SK-N-SH treated with all-trans-retinoic acid at 6 μM for 48 hours (cell line): ENCODE results near the gene TREML4.

ENCODE experiments used
- ATAC-seq: fragments of 200-7000 bp; cut with Tn5 transposase; 3 replicates; pipeline ENCODE4 v1.9.1; 2020; ENCODE audit warnings: mild to moderate bottlenecking, moderate library complexity
- ARNTL ChIP-seq: fragments of 450-650 bp; formaldehyde crosslinking; IDR thresholded peaks from 2 replicates; pipeline ENCODE4 v1.5.0; 2020; ENCODE audit warnings: low read depth, mild to moderate bottlenecking, moderate library complexity, borderline replicate concordance
- BACH2 ChIP-seq: fragments of 250-450 bp; sonication (Bioruptor Pico); IDR thresholded peaks from 2 replicates; pipeline ENCODE4 v1.9.0; 2021; ENCODE audit warnings: mild to moderate bottlenecking, borderline replicate concordance
- CSDC2 ChIP-seq: fragments of 250-450 bp; sonication (Bioruptor Pico); IDR thresholded peaks from 2 replicates; pipeline ENCODE4 v1.5.0; 2020; ENCODE audit warnings: mild to moderate bottlenecking, moderate library complexity
- ESRRG ChIP-seq: fragments of 250-450 bp; sonication (Bioruptor Pico); IDR thresholded peaks from 2 replicates; pipeline ENCODE4 v1.6.1; 2021; ENCODE audit warnings: mild to moderate bottlenecking
- GLIS3 ChIP-seq: fragments of 250-450 bp; sonication (Bioruptor Pico); IDR thresholded peaks from 2 replicates; pipeline ENCODE4 v1.5.0; 2020; ENCODE audit warnings: mild to moderate bottlenecking, moderate library complexity
- ISL1 ChIP-seq: fragments of 250-450 bp; sonication (Bioruptor Pico); IDR thresholded peaks from 2 replicates; pipeline ENCODE4 v2.1.2; 2022; ENCODE audit warnings: mild to moderate bottlenecking, moderate library complexity
- OSR1 ChIP-seq: fragments of 250-450 bp; sonication (Bioruptor Pico); IDR thresholded peaks from 2 replicates; pipeline ENCODE4 v1.8.0; 2022; ENCODE audit warnings: moderate library complexity, mild to moderate bottlenecking, inconsistent platforms
- PATZ1 ChIP-seq: fragments of 250-450 bp; sonication (Bioruptor Pico); IDR thresholded peaks from 2 replicates; pipeline ENCODE4 v1.8.0; 2020; ENCODE audit warnings: mild to moderate bottlenecking, moderate library complexity, borderline replicate concordance
- POU6F1 ChIP-seq: fragments of 250-450 bp; sonication (Bioruptor Pico); IDR thresholded peaks from 2 replicates; pipeline ENCODE4 v1.8.0; 2021; ENCODE audit warnings: low read depth, mild to moderate bottlenecking, moderate library complexity, borderline replicate concordance
- RARB ChIP-seq: fragments of 250-450 bp; sonication (Bioruptor Pico); IDR thresholded peaks from 2 replicates; pipeline ENCODE4 v1.8.0; 2021; ENCODE audit warnings: mild to moderate bottlenecking, moderate library complexity
- TCF4 ChIP-seq: fragments of 250-450 bp; sonication (Bioruptor Pico); IDR thresholded peaks from 2 replicates; pipeline ENCODE4 v1.8.0; 2021; ENCODE audit warnings: mild to moderate bottlenecking, moderate library complexity, borderline replicate concordance
- TOX ChIP-seq: fragments of 250-450 bp; sonication (Bioruptor Pico); IDR thresholded peaks from 2 replicates; pipeline ENCODE4 v1.8.0; 2021; ENCODE audit warnings: mild to moderate bottlenecking, moderate library complexity, borderline replicate concordance
- ZFP3 ChIP-seq: fragments of 250-450 bp; sonication (Bioruptor Pico); IDR thresholded peaks from 2 replicates; pipeline ENCODE4 v1.5.0; 2020; ENCODE audit warnings: mild to moderate bottlenecking, moderate library complexity
- ZFP30 ChIP-seq: fragments of 450-650 bp; formaldehyde crosslinking; IDR thresholded peaks from 2 replicates; pipeline ENCODE4 v1.5.0; 2022; ENCODE audit warnings: mild to moderate bottlenecking, moderate library complexity
- ZNF565 ChIP-seq: fragments of 450-650 bp; formaldehyde crosslinking; conservative IDR thresholded peaks from 2 replicates; pipeline ENCODE4 v1.5.0; 2020; ENCODE audit warnings: low read depth, mild to moderate bottlenecking, moderate library complexity
- ZNF70 ChIP-seq: fragments of 450-650 bp; formaldehyde crosslinking; IDR thresholded peaks from 2 replicates; pipeline ENCODE4 v1.5.0; 2020; ENCODE audit warnings: mild to moderate bottlenecking, moderate library complexity
- ZNF8 ChIP-seq: fragments of 450-650 bp; formaldehyde crosslinking; IDR thresholded peaks from 2 replicates; pipeline ENCODE4 v1.5.0; 2020; ENCODE audit warnings: mild to moderate bottlenecking, moderate library complexity
- TF ChIP-seq, protein P1 (sequence below): fragments of 250-450 bp; sonication (Bioruptor Pico); IDR thresholded peaks from 2 replicates; pipeline ENCODE4 v1.5.0; 2020; ENCODE audit warnings: mild to moderate bottlenecking, moderate library complexity

TREML4 gene

GRCh38 chr6:41256383-41256782, 28.2 kb downstream of the TREML4 start:
- TF ChIP-seq ISL1: no peak
- TF ChIP-seq TCF4 (CRISPR knock-in tag): no peak
- TF ChIP-seq ZFP30 (CRISPR knock-in tag): no peak
- no peak for TF ChIP-seq ZNF70
- no peak for TF ChIP-seq ESRRG
- TF ChIP-seq ZNF565 (CRISPR knock-in tag): no peak
- TF ChIP-seq, protein P1, sequence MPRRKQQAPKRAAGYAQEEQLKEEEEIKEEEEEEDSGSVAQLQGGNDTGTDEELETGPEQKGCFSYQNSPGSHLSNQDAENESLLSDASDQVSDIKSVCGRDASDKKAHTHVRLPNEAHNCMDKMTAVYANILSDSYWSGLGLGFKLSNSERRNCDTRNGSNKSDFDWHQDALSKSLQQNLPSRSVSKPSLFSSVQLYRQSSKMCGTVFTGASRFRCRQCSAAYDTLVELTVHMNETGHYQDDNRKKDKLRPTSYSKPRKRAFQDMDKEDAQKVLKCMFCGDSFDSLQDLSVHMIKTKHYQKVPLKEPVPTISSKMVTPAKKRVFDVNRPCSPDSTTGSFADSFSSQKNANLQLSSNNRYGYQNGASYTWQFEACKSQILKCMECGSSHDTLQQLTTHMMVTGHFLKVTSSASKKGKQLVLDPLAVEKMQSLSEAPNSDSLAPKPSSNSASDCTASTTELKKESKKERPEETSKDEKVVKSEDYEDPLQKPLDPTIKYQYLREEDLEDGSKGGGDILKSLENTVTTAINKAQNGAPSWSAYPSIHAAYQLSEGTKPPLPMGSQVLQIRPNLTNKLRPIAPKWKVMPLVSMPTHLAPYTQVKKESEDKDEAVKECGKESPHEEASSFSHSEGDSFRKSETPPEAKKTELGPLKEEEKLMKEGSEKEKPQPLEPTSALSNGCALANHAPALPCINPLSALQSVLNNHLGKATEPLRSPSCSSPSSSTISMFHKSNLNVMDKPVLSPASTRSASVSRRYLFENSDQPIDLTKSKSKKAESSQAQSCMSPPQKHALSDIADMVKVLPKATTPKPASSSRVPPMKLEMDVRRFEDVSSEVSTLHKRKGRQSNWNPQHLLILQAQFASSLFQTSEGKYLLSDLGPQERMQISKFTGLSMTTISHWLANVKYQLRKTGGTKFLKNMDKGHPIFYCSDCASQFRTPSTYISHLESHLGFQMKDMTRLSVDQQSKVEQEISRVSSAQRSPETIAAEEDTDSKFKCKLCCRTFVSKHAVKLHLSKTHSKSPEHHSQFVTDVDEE: no peak
- no peak for TF ChIP-seq GLIS3
- ATAC-seq: no peak

DNA sequence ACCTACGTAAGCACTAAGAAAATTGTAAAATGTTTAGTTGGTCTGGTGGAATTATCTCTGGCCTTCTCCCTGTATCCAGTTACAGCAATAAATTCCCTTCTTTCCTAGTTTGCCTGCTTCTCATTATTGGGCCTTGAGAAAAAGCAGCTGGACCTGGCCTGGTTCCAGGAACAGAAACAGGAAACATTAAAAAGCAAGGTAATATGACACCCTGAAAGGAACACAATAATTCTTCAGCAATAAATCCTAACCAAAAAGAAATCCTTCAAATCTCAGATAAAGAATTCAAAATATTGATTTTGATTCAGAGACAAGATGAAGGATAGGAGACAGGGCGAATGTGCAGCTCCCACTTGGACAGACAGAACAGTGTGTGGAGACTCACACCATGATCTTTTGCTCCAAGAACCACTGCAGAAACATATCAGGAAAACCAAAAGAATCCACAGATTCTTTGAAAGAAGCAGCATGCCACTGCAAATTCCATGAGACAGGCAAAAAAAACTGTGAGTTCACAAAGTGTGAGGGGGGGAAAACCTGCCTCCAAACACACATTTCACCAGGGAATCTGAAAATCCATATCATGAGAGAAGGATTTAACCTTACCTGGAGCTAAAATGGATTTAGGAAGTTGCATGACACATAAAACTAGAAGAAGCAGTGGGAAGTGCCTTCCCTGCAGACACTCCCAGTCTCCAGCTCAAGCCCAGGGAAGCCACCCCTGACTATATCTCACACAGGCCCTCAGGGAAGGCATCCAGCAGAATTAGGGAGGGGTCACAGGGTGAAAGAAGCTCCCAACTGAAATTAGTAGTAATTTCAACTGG, 29.4 kb downstream of the TREML4 start:
- peak; percentile 46; the same call in 1 of the 2 replicates for TF ChIP-seq ISL1
- peak; percentile 54; the same call in 1 of the 2 replicates for TF ChIP-seq TCF4 (CRISPR knock-in tag)
- TF ChIP-seq ZFP3 (CRISPR knock-in tag): no peak
- TF ChIP-seq, all 23 proteins: peak for 2
- peak; percentile 88 for ATAC-seq

GRCh38 chr6:41258196-41258493, 30.0 kb downstream of the TREML4 start:
- TF ChIP-seq ZNF565 (CRISPR knock-in tag): no peak
- peak; percentile 34 for ATAC-seq

DNA sequence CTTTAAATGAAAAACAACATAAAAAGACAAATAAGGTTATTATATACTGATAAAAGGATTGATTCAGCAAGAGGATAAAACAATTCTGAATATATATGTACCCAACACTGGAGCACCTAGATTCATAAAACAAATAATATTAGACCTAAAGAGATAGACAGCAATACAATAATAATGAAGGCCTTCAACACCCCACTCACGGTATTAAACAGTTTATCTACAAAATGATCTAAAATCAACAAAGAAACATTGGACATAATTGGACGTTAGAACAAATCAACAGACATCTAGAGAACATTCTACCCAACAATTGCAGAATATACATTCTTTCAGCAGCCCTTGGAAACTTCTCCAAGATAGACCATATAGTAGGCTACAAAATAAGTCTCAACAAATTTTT, 34.3 kb downstream of the TREML4 start:
- TF ChIP-seq ZNF8 (CRISPR knock-in tag): no peak
- no peak for TF ChIP-seq TCF4 (CRISPR knock-in tag)
- no peak for TF ChIP-seq OSR1 (CRISPR knock-in tag)
- no peak for TF ChIP-seq CSDC2 (CRISPR knock-in tag)
- no peak for ATAC-seq

- no peak for TF ChIP-seq ZNF565 (CRISPR knock-in tag)
- TF ChIP-seq RARB (CRISPR knock-in tag): no peak
- no peak for TF ChIP-seq OSR1 (CRISPR knock-in tag)
- TF ChIP-seq BACH2 (CRISPR knock-in tag): no peak
- TF ChIP-seq ZNF70: no peak
- TF ChIP-seq TOX (CRISPR knock-in tag): no peak
- TF ChIP-seq GLIS3: no peak
- no peak for TF ChIP-seq ZFP30 (CRISPR knock-in tag)
- no peak for TF ChIP-seq ZFP3 (CRISPR knock-in tag)
- TF ChIP-seq, protein P1: no peak
- no peak for TF ChIP-seq TCF4 (CRISPR knock-in tag)
- TF ChIP-seq ESRRG: no peak
- no peak for TF ChIP-seq ZNF8 (CRISPR knock-in tag)
- TF ChIP-seq PATZ1: no peak
- no peak for TF ChIP-seq POU6F1
- TF ChIP-seq CSDC2 (CRISPR knock-in tag): no peak
- TF ChIP-seq ARNTL (CRISPR knock-in tag): no peak
- TF ChIP-seq ISL1: no peak
- no peak for ATAC-seq
These were observed 35.1 kb downstream of the TREML4 start for GRCh38 chr6:41263267-41263666.
